22Rv1 (cell line): ENCODE data around the gene DNASE2.

ENCODE experiments used
- ZFX ChIP-seq: fragments of 450-650 bp; IDR thresholded peaks from 2 replicates; pipeline ENCODE4 v1.6.1; 2017; ENCODE audit warnings: antibody characterized with exemption, borderline replicate concordance
- TF ChIP-seq, protein P1 (sequence below): fragments of 450-650 bp; IDR thresholded peaks from 2 replicates; pipeline ENCODE4 v1.5.1; 2017; ENCODE audit warnings: mild to moderate bottlenecking

DNA sequence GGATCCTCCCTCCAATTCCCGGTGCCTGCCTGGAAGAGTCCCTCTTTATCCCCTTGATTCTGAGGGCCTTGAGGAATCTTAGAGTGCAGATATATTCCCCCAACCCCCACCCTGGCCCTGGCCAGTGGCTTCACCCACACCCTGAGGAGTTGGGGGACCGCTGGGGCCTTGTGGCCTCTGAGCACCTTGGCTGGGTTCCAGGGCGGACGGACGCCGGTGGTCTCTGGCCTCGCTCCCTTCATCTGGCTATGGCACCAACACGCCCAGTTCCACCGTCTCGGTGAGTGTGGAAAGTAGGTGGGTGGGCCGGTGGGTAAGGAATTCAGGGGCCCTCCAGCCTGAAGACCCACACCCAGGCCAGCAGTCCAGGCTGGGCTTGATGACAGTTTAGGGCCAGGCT lies 37.9 kb downstream of the DNASE2 start:
- TF ChIP-seq, protein P1, sequence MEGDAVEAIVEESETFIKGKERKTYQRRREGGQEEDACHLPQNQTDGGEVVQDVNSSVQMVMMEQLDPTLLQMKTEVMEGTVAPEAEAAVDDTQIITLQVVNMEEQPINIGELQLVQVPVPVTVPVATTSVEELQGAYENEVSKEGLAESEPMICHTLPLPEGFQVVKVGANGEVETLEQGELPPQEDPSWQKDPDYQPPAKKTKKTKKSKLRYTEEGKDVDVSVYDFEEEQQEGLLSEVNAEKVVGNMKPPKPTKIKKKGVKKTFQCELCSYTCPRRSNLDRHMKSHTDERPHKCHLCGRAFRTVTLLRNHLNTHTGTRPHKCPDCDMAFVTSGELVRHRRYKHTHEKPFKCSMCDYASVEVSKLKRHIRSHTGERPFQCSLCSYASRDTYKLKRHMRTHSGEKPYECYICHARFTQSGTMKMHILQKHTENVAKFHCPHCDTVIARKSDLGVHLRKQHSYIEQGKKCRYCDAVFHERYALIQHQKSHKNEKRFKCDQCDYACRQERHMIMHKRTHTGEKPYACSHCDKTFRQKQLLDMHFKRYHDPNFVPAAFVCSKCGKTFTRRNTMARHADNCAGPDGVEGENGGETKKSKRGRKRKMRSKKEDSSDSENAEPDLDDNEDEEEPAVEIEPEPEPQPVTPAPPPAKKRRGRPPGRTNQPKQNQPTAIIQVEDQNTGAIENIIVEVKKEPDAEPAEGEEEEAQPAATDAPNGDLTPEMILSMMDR: no peak
- no peak for TF ChIP-seq ZFX
